K562 (cell line): ENCODE results near the gene ECM2.

ENCODE experiments used
- CTCF ChIP-seq, 3 experiments: IDR thresholded peaks in 2 of 3; conservative IDR thresholded peaks in 1 of 3; 2 replicates each; pipeline ENCODE4 v1.5.1; 2011 to 2012; ENCODE audit warnings: low read length in 3 of 3, mild to moderate bottlenecking in 3 of 3, control low read depth in 2 of 3, improper control_type of control experiment in 1 of 3, inconsistent platforms in 1 of 3, low read depth in 1 of 3, mixed read lengths in 1 of 3, moderate library complexity in 1 of 3; ENCODE audit not compliant: insufficient read depth in 2 of 3
- EZH2 ChIP-seq: IDR thresholded peaks from 2 replicates; pipeline ENCODE4 v1.6.1; 2012; ENCODE audit warnings: low read depth, mild to moderate bottlenecking, inconsistent platforms, low read length, borderline replicate concordance
- NBN ChIP-seq: fragments of 450-650 bp; IDR thresholded peaks from 2 replicates; pipeline ENCODE4 v1.6.1; 2016; ENCODE audit warnings: low read depth, mild to moderate bottlenecking
- ZFP91 ChIP-seq: sonication (generic); formaldehyde crosslinking; IDR thresholded peaks from 2 replicates; pipeline ENCODE4 v1.8.0; 2022; ENCODE audit warnings: mild to moderate bottlenecking, missing genetic modification reagents

GRCh38 chr9:92496396-92497176, 39.2 kb downstream of the ECM2 start:
- no peak for TF ChIP-seq EZH2
- TF ChIP-seq CTCF (IDR thresholded peaks at IDR 0.05 in 2 of 3, conservative IDR thresholded peaks at IDR 0.05 in 1 of 3; ENCODE audit: insufficient read depth in 2 of 3, low read depth in 1 of 3, low read length in 3 of 3) = no peak
- TF ChIP-seq NBN = no peak
- TF ChIP-seq ZFP91 = no peak
